ENCODE data around the gene ELAPOR2. TPM values are rescaled to one million over a fixed set of nuclear protein-coding genes. Genes with fewer than 3 reads are reported as not detected.

ELAPOR2 gene
- total RNA-seq, 4 donors from 2014 or later: 14.6 to 24.9 (median 19.7) TPM

DNA sequence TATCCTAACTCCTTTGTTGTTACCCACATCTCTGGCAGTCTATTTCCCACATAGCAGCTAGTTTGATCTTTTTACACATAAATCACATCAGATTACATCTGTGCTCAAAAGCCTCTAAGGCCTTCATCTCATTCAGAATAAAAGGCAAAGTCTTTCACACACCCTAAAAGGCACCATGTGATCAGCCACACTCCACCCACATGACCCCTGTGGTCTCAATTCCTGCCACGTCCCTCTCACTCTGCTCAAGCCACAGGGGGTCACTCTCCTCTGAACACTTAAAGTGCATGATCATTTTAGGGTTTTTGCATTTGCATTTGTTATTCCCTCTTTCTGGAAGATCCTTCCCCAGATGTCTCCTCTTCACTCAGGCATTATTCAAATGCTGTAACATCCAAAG is 30.8 kb downstream of the ELAPOR2 start:
- TF ChIP-seq POLR2A (IDR thresholded peaks at IDR 0.05) (no peak), POLR2AphosphoS5 (IDR thresholded peaks at IDR 0.05) (no peak)
- H3K36me3 ChIP-seq: no peaks in the 10 kb centered on the region
- H3K27ac ChIP-seq: no peak overlapping the region
- H3K27me3 ChIP-seq: no peaks in the 10 kb centered on the region
- no peak for ATAC-seq
- peaks cover 0 to 5% (median 0%) of the 10 kb centered on the region in 3 donors for H3K4me1 ChIP-seq
- H3K9me3 ChIP-seq: no peaks in the 10 kb centered on the region
- no peak overlapping the region for H3K4me3 ChIP-seq
- 63 to 69% methylated on average over 1 of the region's 1 CpG for WGBS, 2 donors (ENCODE audit: low coverage in 1 of 2)

DNA sequence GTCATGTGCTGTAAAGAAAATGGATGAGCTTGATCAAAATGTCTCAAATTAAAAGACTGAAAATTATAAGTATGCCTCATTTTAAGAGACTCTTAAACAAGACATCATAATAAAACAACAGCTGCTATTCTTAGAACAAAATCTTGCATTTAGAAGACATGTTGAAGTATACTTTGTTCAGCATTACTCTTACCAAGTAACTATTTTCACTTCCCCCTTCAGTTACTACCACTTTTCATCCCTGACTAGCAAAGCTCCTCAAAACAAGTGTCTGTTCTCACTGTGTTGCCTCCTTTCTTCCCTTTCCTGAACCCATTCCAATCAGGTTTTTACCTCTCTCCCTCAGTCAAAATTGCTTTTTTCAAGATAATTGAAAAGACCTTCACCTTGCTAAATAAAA is 31.6 kb downstream of the ELAPOR2 start:
- TF ChIP-seq EP300 (IDR thresholded peaks at IDR 0.05) (no peak), POLR2A (IDR thresholded peaks at IDR 0.05) (no peak), POLR2AphosphoS5 (IDR thresholded peaks at IDR 0.05) (no peak)
- TF ChIP-seq, protein P1, sequence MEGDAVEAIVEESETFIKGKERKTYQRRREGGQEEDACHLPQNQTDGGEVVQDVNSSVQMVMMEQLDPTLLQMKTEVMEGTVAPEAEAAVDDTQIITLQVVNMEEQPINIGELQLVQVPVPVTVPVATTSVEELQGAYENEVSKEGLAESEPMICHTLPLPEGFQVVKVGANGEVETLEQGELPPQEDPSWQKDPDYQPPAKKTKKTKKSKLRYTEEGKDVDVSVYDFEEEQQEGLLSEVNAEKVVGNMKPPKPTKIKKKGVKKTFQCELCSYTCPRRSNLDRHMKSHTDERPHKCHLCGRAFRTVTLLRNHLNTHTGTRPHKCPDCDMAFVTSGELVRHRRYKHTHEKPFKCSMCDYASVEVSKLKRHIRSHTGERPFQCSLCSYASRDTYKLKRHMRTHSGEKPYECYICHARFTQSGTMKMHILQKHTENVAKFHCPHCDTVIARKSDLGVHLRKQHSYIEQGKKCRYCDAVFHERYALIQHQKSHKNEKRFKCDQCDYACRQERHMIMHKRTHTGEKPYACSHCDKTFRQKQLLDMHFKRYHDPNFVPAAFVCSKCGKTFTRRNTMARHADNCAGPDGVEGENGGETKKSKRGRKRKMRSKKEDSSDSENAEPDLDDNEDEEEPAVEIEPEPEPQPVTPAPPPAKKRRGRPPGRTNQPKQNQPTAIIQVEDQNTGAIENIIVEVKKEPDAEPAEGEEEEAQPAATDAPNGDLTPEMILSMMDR (IDR thresholded peaks at IDR 0.05): no peak
- ATAC-seq: no peak

DNA sequence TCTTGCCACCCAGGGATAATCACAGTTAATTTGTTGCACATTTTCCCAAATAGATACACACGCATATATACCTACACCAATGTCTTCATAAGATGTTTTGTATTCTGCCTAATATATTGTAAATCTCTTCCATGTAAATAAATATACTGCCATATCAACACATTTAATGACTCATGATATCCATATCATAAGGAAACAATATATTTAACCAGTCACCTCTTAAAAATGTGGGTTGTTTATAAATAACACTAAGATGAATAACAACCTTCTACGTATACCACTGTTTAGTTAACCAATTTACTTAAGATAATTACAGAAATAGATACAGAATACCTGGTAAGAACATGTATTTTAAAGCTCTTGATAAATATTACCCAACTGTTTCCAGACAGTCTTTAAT is 38.2 kb downstream of the ELAPOR2 start:
- TF ChIP-seq POLR2AphosphoS5 (IDR thresholded peaks at IDR 0.05) (no peak), EP300 (IDR thresholded peaks at IDR 0.05) (no peak)
- TF ChIP-seq, protein P1 (IDR thresholded peaks at IDR 0.05): no peak

More for the DNA sequence above, 31.6 kb downstream of the ELAPOR2 start:
- Histone ChIP-seq H3K4me1 (peaks cover 0 to 5% (median 0%) of the 10 kb centered on the region in 3 donors), H3K4me3 (no peak overlapping the region), H3K27me3 (no peaks in the 10 kb centered on the region), H3K36me3 (no peaks in the 10 kb centered on the region), H3K9me3 (no peaks in the 10 kb centered on the region), H3K27ac (no peak overlapping the region)

GRCh38 chr7:87016606-87017005 is 42.8 kb downstream of the ELAPOR2 start:
- Histone ChIP-seq H3K4me3 (no peak overlapping the region), H3K27ac (no peak overlapping the region), H3K4me1 (no peaks in the 10 kb centered on the region), H3K9me3 (no peaks in the 10 kb centered on the region), H3K36me3 (no peaks in the 10 kb centered on the region), H3K27me3 (no peaks in the 10 kb centered on the region)
- ATAC-seq: no peak
- WGBS, 2 donors (ENCODE audit: low coverage in 1 of 2): 78 to 87% methylated on average over 4 of the region's 4 CpGs
- TF ChIP-seq EP300 (IDR thresholded peaks at IDR 0.05): no peak
- TF ChIP-seq POLR2A (IDR thresholded peaks at IDR 0.05): no peak
- no peak for TF ChIP-seq POLR2AphosphoS5 (IDR thresholded peaks at IDR 0.05)
- TF ChIP-seq, protein P1 (IDR thresholded peaks at IDR 0.05): no peak

More for the DNA sequence above, 38.2 kb downstream of the ELAPOR2 start:
- Histone ChIP-seq H3K27ac (no peak overlapping the region), H3K4me1 (no peaks in the 10 kb centered on the region), H3K4me3 (no peak overlapping the region), H3K36me3 (no peaks in the 10 kb centered on the region), H3K9me3 (no peaks in the 10 kb centered on the region), H3K27me3 (no peaks in the 10 kb centered on the region)
- 75 to 85% methylated on average over 2 of the region's 2 CpGs for WGBS, 2 donors (ENCODE audit: low coverage in 1 of 2)
- ATAC-seq: no peak

GRCh38 chr7:87013840-87014190 is 45.6 kb downstream of the ELAPOR2 start:
- no peaks in the 10 kb centered on the region for H3K27me3 ChIP-seq
- 67 to 81% methylated on average over 2 of the region's 2 CpGs for WGBS, 2 donors (ENCODE audit: low coverage in 1 of 2)
- no peak for TF ChIP-seq POLR2A (IDR thresholded peaks at IDR 0.05)
- no peak overlapping the region for H3K4me3 ChIP-seq
- H3K27ac ChIP-seq: no peak overlapping the region
- no peaks in the 10 kb centered on the region for H3K4me1 ChIP-seq
- H3K9me3 ChIP-seq: no peaks in the 10 kb centered on the region
- no peaks in the 10 kb centered on the region for H3K36me3 ChIP-seq
- ATAC-seq: no peak

DNA sequence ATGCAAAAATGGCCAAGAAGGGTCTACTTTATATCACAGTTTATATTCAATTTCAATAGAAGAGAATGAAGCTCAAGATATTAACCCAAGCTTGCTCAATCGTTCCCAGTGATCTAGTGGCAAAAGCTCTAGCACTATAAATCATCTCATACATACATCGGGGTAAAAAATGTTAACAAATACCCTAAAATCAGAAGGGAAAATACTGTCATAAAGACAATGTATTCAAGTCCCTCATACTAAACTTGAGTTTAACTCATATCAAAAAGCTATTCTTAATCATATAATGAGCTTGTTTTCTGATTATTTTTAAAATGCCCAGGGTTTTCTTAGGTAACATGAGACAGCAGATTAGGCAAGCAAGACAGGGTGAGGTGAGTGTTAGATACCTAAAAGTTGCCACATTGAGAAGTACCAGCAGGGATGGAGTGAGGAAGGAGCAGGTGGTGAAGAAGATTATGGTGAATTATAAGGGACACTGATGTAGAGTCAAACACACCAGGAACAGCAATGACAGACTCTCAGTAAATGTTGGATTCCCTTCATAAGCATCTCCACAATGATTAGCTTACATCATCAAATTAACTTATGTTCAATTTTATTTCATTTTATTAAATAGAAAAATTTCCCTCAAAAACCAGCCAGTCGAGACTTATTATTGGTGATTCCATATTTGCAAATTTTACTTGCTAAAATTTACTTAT is 46.2 kb downstream of the ELAPOR2 start:
- Histone ChIP-seq H3K4me3 (no peak overlapping the region), H3K9me3 (no peaks in the 10 kb centered on the region), H3K36me3 (no peaks in the 10 kb centered on the region), H3K4me1 (no peaks in the 10 kb centered on the region), H3K27me3 (no peaks in the 10 kb centered on the region), H3K27ac (no peak overlapping the region)
- TF ChIP-seq POLR2A (IDR thresholded peaks at IDR 0.05) (no peak), EP300 (IDR thresholded peaks at IDR 0.05) (no peak), POLR2AphosphoS5 (IDR thresholded peaks at IDR 0.05) (no peak)
- TF ChIP-seq, protein P1 (IDR thresholded peaks at IDR 0.05): no peak
- ATAC-seq: no peak
- WGBS, 2 donors (ENCODE audit: low coverage in 1 of 2): 75% methylated on average over 2 to 3 of the region's 3 CpGs
